ENCODE measurements around the gene STING1.
"Not testable (repeated sequence)": the region's sequence is repeated elsewhere in the genome, so short reads cannot be mapped to it uniquely, and the experiment has no call there.

The STING1 gene

DNA sequence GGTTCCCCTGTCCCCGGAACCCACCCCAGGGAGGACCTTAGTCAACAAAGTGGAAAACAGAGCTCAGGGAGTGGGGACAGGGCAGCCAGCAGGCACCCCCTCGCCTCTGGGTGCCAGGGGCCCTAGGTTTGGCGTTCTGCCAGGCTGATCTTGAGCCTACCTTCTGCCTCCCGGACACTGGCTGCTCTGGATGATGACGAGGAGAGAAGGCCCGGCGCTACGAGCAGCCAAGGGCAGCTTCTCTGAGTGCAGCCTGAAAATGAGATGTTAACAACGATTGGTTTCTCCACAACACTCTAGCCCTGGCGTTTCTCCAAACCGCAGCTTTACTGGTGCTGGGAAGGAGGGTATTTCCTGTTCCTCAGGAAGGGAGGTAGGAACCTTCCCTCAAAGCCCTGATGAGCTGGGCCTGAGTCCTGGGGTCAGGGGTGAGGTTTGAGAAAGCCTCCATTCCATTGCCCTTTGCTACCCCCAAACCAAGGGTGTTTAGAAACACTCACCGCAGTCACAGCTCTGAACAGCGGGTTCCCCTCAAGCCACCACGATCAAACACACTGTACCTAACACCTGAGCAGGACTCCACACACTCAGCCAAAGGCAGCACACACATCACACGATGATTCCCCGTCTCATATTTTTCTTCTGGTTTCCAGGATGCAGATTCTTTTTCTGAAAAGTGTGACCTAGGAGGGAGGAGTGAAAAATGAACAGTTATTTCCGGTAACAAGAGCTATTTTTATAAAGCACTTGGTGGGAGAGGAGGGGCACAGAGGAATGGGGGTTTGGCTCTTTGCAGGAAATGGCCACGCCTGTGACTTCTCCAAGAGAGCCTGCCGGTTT lies at the start of gene STING1:
TSS of gene STING1 (minus strand) at position 709 of the 840 bp plus-strand sequence. CDS start 1,054 bp downstream, outside the sequence.
- in situ Hi-C loops (cut with HindIII; ENCODE audit: low sequenced_read_pairs), result no loop called here

DNA sequence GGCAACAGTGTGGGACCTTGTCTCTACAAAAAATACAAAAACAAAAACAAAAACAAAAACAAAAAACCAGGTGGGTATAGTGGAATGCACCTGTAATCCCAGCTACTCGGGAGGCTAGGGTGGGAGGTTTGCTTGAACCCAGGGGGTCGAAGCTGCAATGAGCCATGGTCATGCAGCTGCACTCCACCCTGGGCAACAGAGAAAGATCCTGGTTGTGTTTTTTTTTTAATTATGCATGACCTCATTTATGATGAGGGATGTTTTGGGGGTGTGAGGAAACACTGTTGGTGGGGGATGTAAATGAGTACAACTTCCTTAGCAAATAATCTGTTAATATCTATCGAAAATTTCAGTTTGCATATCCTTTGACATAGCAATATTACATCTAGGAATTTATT lies 49.2 kb upstream of the STING1 start:
- in situ Hi-C loops (cut with HindIII; ENCODE audit: low sequenced_read_pairs), result no loop called here

DNA sequence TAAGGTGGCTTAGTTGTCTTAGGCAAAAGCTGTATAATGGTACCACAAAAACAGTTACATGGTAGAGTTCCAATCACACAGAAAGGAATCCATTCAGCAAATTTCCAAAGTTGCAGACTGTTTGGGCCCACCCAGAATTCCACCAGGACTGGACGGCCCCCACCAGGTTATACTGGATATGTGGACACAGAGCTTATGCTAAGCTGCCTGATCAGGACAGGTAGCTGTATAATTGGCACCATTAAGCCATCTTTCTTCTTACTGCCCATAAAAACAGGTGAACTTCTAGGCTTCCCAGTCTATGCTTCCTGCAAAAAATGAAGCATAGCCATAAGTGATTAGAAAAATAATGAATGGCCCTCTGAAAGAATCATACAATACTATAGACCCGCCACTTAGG lies 47.5 kb upstream of the STING1 start:
- in situ Hi-C loops (cut with HindIII; ENCODE audit: low sequenced_read_pairs), result not testable (repeated sequence)

DNA sequence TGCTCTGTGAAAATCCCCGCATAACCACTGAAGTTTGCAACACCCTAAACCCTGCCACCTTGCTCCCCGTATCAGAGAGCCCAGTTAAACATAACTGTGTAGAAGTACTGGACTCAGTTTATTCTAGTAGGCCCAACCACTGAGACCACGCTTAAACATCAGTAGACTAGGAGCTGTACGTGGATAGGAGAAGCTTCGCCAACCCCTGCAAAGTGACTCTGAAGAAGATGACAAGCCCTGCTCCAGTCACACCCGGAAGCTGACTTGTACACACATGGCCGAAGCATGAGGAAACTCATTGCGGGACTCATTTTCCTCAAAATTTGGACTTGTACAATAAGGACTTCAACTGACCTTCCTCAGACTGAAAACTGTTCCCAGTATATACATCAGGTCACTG lies 46.1 kb upstream of the STING1 start:
- in situ Hi-C loops (cut with HindIII; ENCODE audit: low sequenced_read_pairs), result not testable (repeated sequence)

DNA sequence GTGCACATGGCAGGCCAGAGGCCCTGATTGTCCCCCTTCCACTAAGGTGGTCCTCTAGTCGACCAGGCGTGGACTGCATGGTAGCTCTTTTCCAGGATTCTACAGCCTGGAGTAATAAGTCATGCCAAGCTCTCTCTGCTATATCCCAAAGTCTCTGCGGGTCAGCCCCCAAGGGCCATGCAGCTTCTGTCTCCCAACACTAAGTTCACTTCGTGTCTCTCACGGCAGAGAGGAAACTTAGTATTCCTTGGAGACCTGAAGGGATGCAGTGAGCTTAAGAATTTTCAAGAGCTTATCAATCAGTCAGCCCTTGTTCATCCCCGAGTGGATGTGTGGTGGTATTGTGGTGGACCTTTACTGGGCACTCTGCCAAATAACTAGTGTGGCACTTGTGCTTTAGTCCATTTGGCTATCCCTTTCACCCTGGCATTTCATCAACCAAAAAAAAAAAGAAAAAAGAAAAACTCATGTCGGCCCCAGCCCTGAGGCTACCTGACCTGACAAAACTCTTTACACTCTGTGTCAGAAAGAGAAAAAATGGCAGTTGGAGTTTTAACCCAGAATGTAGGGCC lies 45.4 kb upstream of the STING1 start:
- in situ Hi-C loops (cut with HindIII; ENCODE audit: low sequenced_read_pairs), result not testable (repeated sequence)

DNA sequence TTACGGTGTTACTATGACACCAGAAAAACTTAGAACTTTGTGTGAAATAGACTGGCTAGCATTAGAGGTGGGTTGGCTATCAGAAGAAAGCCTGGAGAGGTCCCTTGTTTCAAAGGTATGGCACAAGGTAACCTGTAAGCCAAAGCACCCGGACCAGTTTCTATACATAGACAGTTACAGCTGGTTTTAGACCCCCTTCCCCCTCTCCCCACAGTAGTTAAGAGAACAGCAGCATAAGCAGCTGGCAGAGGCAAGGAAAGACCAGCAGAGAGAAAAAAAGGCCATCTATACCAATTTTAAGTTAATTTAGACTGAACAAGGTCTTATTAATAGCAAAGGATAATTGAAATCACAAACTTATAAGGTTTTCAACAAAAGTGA lies 44.5 kb upstream of the STING1 start:
- in situ Hi-C loops (cut with HindIII; ENCODE audit: low sequenced_read_pairs), result not testable (repeated sequence)

DNA sequence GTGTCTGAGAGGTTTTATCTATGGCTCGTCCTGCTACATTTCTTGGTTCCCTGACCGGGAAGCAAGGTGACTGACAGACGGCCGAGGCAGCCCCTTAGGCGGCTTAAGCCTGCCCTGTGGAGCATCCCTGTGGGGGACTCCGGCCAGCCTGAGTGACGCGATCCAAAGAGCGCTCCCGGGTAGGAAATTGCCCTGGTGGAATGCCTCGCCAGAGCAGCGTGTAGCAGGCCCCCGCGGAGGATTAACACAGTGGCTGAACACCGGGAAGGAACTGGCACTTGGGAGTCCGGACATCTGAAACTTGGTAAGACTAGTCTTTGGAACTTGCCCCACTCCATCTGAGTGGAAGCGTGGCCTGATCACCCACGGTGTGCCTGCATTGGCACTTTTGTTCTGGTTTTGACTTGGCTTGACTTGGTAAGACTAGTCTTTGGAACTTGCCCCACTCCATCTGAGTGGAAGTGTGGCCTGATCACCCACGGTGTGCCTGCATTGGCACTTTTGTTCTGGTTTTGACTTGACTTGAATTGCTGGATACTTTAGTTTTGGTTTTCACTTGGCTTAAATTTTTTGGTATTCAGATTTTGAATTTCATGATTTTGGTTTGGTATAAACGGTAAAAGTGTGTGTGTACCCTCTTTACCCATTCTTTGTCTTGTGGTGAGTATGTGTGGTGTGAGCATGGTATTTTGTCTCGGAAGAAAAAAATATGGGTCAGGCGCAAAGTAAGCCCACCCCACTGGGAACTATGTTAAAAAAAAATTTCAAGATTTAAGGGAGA lies 43.9 kb upstream of the STING1 start:
- in situ Hi-C loops (cut with HindIII; ENCODE audit: low sequenced_read_pairs), result not testable (repeated sequence)

DNA sequence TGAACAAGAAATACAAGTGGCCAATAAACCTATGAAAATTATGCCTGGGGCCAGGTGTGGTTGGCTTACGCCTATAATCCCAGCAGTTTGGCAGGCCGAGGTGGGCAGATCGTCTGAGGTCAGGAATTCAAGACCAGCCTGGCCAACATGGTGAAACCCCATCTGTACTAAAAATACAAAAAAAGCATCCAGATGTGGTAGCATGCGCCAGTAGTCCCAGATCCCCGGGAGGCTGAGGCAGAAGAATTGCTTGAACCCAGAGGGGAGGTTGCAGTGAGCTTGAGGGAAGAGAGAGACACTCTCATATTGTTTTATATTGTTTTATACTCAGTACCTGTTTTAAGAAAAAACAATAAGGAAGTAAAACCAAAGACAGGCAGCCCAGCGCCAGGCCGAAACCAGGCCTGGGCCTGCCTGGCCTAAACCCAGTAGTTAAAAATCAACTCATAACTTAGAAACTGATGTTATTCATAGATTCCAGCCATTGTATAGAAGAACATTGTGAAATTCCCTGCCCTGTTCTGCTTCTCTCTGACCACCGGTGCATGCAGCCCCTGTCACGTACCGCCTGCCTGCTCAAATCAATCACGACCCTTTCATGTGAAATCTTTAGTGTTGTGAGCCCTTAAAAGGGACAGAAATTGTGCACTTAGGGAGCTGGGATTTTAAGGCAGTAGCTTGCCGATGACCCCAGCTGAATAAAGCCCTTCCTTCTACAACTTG lies 43.2 kb upstream of the STING1 start:
- in situ Hi-C loops (cut with HindIII; ENCODE audit: low sequenced_read_pairs), result not testable (repeated sequence)

DNA sequence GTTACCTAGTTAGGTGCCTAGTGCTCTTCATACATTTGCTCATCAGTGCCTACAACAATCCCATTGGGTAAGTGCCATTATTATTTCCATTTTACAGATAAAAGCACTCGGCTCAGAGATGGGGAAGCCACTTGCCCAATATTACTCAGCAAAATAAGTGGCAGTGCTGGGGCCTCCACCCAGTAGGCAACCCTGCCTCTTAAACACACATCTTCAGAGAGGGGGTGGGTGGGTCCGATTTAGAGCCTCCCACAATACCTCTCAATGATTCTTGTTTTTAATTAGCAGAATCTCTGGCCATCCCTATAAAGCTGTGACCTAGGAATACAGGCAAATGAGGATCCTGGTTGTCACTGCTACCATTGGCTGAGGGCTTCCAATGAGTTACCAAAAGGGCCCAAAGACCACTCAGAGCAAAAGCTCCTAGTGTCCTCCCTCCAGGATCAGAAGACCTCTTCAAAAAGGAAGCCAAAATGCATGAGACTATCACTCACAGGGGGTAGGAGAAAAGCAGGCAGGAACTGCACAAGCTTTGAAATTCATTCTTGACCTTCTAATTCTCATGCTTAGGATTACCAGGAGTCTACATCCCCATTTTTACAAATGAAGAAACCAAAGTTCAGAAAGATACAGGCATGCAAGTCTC lies 42.5 kb upstream of the STING1 start:
- in situ Hi-C loops (cut with HindIII; ENCODE audit: low sequenced_read_pairs), result loop anchor here (5.0 kb wide), 3 partner anchors 47 to 113 kb away; no protein-coding TSS in a partner anchor

DNA sequence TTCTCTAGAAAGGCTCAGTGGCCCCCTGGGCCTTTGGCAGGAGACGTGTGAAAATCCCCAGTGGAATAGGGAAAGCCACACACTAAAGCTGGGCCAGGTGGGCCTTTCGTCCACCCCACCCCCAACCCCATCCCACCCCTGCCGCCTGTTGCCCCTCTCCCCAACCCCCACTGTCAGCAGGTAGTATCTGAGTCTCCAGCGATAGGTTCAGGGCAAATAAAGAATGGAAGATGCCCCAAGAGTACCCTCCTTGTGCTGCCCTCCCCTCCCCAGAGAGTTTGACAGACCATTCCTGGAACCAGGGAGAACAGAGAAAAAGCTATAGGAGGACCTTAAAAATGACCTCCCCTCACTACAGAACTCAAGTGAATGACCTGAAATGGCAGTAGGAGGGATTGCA lies 41.9 kb upstream of the STING1 start:
- in situ Hi-C loops (cut with HindIII; ENCODE audit: low sequenced_read_pairs), result loop anchor here (5.0 kb wide), 3 partner anchors 48 to 112 kb away; no protein-coding TSS in a partner anchor

DNA sequence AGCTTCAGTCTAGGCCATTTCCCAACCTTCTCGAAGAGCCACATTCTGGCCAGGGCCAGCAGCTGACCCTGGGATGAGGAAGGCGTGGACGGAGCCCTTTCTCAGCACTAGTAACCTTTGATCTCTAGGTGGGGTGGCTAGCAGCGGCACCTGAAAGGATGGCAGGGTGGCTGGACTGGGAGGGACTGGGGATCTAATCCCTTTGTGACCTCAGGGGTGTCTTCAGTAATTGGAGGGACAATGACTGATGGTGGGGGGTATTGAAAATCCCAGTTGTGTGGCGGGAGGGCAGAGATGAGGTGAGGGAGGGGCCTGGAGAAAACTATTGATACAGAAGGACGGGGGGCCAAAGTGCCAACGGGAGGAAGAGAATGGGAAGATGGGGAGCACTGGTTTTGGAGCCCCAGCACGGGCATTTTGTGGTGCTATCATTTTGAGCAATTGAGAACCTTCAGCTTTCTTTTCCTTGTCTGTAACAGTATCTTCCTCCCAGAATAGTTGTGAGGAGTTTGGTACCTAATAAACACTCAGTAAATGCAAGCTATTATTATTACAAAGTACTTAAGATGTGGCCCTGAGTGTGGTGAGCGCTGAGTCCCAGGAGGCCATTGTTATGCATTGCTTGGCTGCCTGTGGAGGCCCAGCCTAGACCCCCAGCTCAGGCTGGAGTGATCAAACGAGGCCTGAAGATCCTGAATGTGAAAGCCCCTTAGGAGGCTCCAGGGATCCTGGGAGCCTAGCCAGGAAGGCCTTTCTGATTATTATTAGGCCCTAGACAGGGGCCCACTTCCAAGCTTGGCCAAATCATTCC lies 41.3 kb upstream of the STING1 start:
- in situ Hi-C loops (cut with HindIII; ENCODE audit: low sequenced_read_pairs), result loop anchor here (5.0 kb wide), 3 partner anchors 48 to 112 kb away; no protein-coding TSS in a partner anchor

DNA sequence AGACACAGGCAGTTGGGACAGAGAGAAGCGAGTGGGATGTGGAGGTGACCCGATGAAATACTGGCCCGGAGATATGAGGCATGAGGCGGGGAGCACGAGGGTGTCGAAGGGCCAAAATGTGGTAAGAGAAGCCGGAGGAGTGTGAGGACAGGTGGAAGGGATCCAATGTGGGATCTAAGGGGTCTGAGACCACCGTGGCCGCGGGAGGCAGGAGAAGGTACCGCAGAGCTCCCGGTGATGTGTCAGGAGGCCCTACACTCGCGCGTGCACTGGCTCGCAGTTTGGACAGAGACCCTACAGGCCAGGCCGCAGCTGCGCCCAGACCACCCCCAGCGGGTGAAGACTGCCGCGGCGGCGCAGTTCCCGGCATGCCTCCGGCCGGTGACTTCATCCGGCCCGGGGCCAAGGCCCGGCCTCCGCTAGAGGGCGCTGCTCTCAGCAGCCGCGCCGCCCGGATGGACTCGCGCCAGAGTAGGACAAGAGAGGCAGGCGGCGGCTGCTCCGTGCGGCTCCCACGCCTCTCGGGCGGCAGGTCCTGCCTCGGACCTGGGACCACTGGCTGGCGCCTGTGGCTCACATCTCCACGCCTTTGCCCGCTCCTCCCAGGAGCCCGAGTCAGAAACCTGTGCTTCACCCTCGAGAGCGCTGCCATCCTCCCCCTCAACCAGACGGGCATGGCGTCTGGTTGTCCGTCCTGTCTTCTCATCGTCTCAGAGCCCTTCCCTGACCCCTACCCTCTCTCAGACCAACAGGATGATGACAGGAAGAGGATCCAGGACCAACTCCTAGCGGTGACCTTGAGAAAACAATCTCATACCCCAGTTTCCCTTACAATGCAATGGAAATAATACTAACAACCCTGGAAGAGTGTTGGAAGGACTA lies 35.4 kb upstream of the STING1 start:
- in situ Hi-C loops (cut with HindIII; ENCODE audit: low sequenced_read_pairs), result no loop called here

DNA sequence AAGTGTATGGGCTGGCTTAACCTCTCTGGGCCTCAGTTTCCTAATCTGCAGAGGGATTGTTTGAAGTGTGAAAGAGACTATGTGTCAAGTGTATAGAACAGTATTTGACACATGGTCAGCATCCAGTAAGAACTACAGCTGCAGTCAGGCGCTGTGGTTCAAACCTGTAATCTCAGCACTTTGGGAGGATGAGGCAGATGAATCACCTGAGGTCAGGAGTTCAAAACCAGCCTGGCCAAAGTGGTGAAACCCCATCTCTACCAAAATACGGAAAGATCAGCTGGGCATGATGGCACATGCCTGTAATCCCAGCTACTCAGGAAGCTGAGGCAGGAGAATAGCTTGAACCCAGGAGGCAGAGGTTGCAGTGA lies 31.9 kb upstream of the STING1 start:
- in situ Hi-C loops (cut with HindIII; ENCODE audit: low sequenced_read_pairs), result no loop called here

DNA sequence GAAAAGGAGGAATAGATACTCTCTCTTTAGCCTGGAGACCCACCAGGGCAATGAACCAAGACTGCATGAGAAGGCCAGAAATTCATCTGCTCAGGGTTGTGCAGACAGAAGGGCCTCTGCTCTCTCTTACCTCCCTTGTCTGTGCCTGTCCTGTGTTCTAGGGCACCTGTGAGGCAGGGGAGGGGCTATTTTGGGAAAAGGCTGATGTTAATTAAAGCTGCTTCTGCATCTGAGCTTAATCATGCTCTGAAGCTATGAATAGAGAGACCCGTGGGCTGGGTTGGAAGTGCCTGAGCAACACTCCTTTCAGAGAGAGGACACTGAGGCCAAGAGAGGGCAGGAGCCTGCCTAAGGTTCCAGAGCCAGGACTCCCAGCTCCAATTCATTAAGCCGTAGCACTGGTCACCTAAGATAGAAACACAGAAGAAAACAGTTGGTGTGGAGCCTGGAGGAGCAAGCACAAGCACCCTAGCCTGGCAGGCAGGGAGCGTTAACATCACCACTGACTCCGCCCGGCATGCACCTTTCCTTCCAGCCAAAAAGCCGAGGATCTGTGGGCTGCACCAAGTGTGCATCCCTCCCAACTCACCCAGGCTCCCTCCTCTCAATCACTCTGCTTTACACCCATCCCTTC lies 31.4 kb upstream of the STING1 start:
- in situ Hi-C loops (cut with HindIII; ENCODE audit: low sequenced_read_pairs), result no loop called here

DNA sequence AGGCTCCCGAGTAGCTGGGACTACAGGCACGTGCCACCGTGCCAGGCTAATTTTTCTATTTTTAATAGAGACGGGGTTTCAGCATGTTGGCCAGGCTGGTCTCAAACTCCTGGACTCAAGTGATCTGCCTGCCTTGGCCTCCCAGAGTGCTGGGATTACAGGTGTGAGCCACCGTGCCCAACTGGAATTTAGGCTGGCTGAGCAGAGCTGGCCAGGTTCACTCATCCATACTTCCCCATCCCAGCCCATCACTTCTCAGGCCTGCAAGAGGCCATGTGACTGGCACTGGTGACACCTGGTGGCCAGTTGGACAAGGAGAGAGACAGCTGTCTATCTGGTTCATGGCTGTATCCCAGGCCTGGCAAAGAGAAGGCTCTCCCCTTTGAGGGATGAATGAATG lies 30.9 kb upstream of the STING1 start:
- in situ Hi-C loops (cut with HindIII; ENCODE audit: low sequenced_read_pairs), result not testable (repeated sequence)

DNA sequence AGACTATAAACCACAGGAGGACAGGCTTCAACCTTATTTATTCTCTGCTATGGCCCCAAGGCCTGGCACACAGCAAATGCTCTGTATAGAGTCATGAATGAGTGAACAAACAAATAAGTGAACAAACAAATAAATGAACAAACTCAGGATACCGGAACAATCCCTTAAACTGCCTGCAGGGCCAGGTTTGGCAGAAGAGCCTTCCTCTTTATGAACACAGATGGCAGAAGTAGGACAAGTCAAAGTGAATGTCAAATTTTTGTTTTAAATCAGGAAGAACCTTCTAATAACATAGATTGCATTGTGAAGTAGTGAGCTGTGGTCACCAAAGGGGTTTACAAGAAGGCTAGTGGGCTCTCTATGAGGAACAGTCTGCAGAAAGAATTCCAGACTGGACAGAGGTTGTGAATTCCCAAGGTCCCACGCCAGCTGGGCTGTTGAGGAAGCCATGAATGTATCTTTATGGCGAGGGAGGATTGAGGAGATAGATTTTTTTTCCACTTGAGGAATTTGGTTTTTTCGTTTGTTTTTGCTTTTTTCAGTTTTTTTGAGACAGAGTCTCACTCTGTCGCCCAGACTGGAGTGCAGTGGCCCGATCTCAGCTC lies 30.3 kb upstream of the STING1 start:
- in situ Hi-C loops (cut with HindIII; ENCODE audit: low sequenced_read_pairs), result no loop called here

DNA sequence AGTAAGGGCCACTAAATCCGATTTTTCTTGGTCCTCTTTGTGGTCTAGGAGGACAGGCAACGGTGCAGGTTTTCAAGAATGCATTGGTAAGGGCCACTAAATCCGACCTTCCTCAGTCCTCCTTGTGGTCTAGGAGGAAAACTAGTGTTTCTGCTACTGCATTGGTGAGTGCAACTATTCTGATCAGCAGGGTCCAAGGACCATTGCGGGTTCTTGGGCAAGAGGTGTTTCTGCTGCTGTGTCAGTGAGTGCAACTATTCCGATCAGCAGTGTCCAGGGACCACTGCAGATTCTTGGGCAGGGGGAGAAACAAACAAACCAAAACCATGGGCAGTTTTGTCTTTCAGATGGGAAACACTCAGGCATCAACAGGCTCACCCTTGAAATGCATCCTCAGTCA lies 22.2 kb upstream of the STING1 start:
- in situ Hi-C loops (cut with HindIII; ENCODE audit: low sequenced_read_pairs), result not testable (repeated sequence)

DNA sequence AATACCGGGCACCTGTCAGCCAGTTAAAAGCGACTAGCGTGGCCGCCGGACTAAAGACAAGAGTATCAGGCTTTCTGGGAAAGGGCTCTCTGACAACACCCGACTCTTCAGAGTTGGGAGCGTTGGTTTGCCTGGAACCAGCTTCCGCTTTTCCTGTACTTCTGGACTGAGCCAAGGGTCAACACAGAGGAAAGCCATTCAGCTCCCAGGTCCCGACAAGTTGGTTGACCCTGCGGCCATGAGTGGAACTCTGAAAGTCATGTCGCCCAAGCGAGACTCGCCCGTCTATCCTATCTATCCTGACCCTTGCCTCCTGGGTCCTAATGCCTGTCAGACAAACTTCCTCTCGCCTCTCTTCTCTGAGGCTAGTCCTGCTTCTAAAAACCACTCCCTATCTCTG lies 21.3 kb upstream of the STING1 start:
- in situ Hi-C loops (cut with HindIII; ENCODE audit: low sequenced_read_pairs), result not testable (repeated sequence)

Data from endothelial cell of hepatic sinusoid (primary cell).